PC-9 (cell line): ENCODE data around the gene TOMM22. TPM values are rescaled to one million over a fixed set of nuclear protein-coding genes. Genes with fewer than 3 reads are reported as not detected.

ENCODE experiments used
- BruUV-seq: library from RNA; stranded (reverse); fragments of 400-500 nt; replicated peaks from 2 replicates; lab custom pipeline; 2021; lab: Mats Ljungman, UMichigan
- CTCF ChIA-PET: fragments of 300-600 bp; sonication (Branson Sonifier 250); formaldehyde crosslinking; loops from one replicate; lab custom pipeline; 2022; ENCODE audit warnings: antibody characterized with exemption; lab: Charles Lee
- POLR2A ChIA-PET: fragments of 300-600 bp; sonication (Branson Sonifier 250); formaldehyde crosslinking; loops from one replicate; lab custom pipeline; 2022; ENCODE audit warnings: antibody characterized with exemption; ENCODE audit not compliant: unreplicated experiment; lab: Charles Lee
- DNase-seq, 2 experiments: peaks; one replicate each; pipeline versions ENCODE4 v3.0.0 to v3.0.0-alpha.2; 2015 to 2022; ENCODE audit warnings: mixed read lengths in 1 of 2
- H2AFZ ChIP-seq: fragments of 200-600 bp; sonication (generic); 2 replicates; pipeline ENCODE4 v1.8.1; 2017; ENCODE audit warnings: antibody characterized with exemption
- H3F3A ChIP-seq: fragments of 200-600 bp; sonication (generic); 2 replicates; pipeline ENCODE4 v1.8.1; 2017; ENCODE audit warnings: antibody characterized with exemption, mild to moderate bottlenecking, low read depth; ENCODE audit not compliant: insufficient read depth
- H3K27ac ChIP-seq: fragments of 200-600 bp; sonication (generic); 2 replicates; pipeline ENCODE4 v1.6.1; 2016; ENCODE audit warnings: mixed run types
- H3K27me3 ChIP-seq: fragments of 200-600 bp; sonication (generic); 2 replicates; pipeline ENCODE4 v1.6.1; 2016; ENCODE audit warnings: low read depth, mixed run types; ENCODE audit not compliant: insufficient read depth
- H3K36me3 ChIP-seq: fragments of 200-600 bp; sonication (generic); 2 replicates; pipeline ENCODE4 v1.6.1; 2016; ENCODE audit warnings: low read depth, mixed run types
- H3K4me1 ChIP-seq: fragments of 200-600 bp; sonication (generic); replicated peaks from 2 replicates; pipeline ENCODE4 v1.6.1; 2016; ENCODE audit warnings: mixed run types; ENCODE audit not compliant: insufficient read depth
- H3K4me2 ChIP-seq: fragments of 200-600 bp; sonication (generic); 2 replicates; pipeline ENCODE4 v1.6.1; 2017; ENCODE audit warnings: mixed run types
- H3K4me3 ChIP-seq: fragments of 200-600 bp; sonication (generic); 2 replicates; pipeline ENCODE4 v1.6.1; 2016; ENCODE audit warnings: mixed run types
- H3K79me2 ChIP-seq: fragments of 200-600 bp; sonication (generic); 2 replicates; pipeline ENCODE4 v1.6.1; 2017; ENCODE audit warnings: low read depth, mixed run types
- H3K9me2 ChIP-seq: fragments of 200-600 bp; sonication (generic); 2 replicates; pipeline ENCODE4 v1.8.1; 2017; ENCODE audit warnings: mild to moderate bottlenecking; ENCODE audit not compliant: insufficient read depth
- H3K9me3 ChIP-seq: fragments of 200-600 bp; sonication (generic); 2 replicates; pipeline ENCODE4 v1.8.1; 2016; ENCODE audit warnings: low read depth; ENCODE audit not compliant: insufficient read depth
- H4K20me1 ChIP-seq: fragments of 200-600 bp; sonication (generic); 2 replicates; pipeline ENCODE4 v1.8.1; 2017; ENCODE audit not compliant: insufficient read depth
- CTCF ChIP-seq: fragments of 200-600 bp; sonication (generic); conservative IDR thresholded peaks from 2 replicates; pipeline ENCODE4 v1.6.1; 2017; ENCODE audit warnings: mixed run types, antibody characterized with exemption, mild to moderate bottlenecking, moderate library complexity
- EZH2 ChIP-seq: fragments of 200-600 bp; sonication (generic); IDR thresholded peaks from 2 replicates; pipeline ENCODE4 v1.8.0; 2017; ENCODE audit warnings: antibody characterized with exemption, low read depth
- intact Hi-C: fragments of 100-400 bp; cut with micrococcal nuclease; formaldehyde crosslinking; loops from one replicate; pipeline ENCODE4 v1.10.0; 2022; ENCODE audit not compliant: unreplicated experiment
- total RNA-seq: library from RNA; stranded (reverse); gene quantifications from 2 replicates; pipeline ENCODE4 v1.2.3, GENCODE V29; 2021

TOMM22 gene
- total RNA-seq, 1 experiment from 2014 or later: 120 TPM

- DNase-seq: no peak
- ChIA-PET POLR2A (interaction anchor here (0.6 to 0.7 kb wide), 2 partner anchors 15 to 39 kb away, joined by 3 to 4 read pairs; partner anchors contain the start of gene GTPBP1), CTCF (no interaction called here)
- Histone ChIP-seq H2AFZ (no peak overlapping the region), H3K4me2 (no peak overlapping the region), H3F3A (peaks cover 46% of the 10 kb centered on the region), H3K4me1 (peaks cover 23% of the 10 kb centered on the region), H3K79me2 (peaks cover 51% of the 10 kb centered on the region), H3K27ac (no peak overlapping the region), H3K9me3 (no peaks in the 10 kb centered on the region), H4K20me1 (peaks cover 52% of the 10 kb centered on the region), H3K9me2 (no peaks in the 10 kb centered on the region), H3K27me3 (no peaks in the 10 kb centered on the region), H3K4me3 (no peak overlapping the region), H3K36me3 (peaks cover 62% of the 10 kb centered on the region)
- no TSS peak for BruUV-seq
- intact Hi-C loops: no loop called here
- TF ChIP-seq CTCF: no peak
- TF ChIP-seq EZH2: no peak
These were observed 38.6 kb downstream of the TOMM22 start for GRCh38 chr22:38720350-38720749.

GRCh38 chr22:38721551-38721950 lies 39.8 kb downstream of the TOMM22 start:
- ChIA-PET CTCF (interaction anchor here (0.9 kb wide), 1 partner anchor 39 kb away, joined by 3 read pairs; the partner anchor contains the start of gene TOMM22), POLR2A (interaction anchor here (0.6 kb wide), 1 partner anchor 10 kb away, joined by 3 read pairs; no protein-coding TSS in a partner anchor)
- peaks cover 40% of the 10 kb centered on the region for H4K20me1 ChIP-seq
- TF ChIP-seq EZH2: no peak
- no peak overlapping the region for H3K4me3 ChIP-seq
- no peaks in the 10 kb centered on the region for H3K9me2 ChIP-seq
- H3F3A ChIP-seq: peaks cover 41% of the 10 kb centered on the region
- H3K4me2 ChIP-seq: no peak overlapping the region
- H3K9me3 ChIP-seq: no peaks in the 10 kb centered on the region
- H2AFZ ChIP-seq: no peak overlapping the region
- no TSS peak for BruUV-seq
- H3K36me3 ChIP-seq: peaks cover 61% of the 10 kb centered on the region
- H3K27me3 ChIP-seq: no peaks in the 10 kb centered on the region
- intact Hi-C loops: no loop called here
- peaks cover 40% of the 10 kb centered on the region for H3K79me2 ChIP-seq
- no peak for DNase-seq
- H3K4me1 ChIP-seq: peaks cover 23% of the 10 kb centered on the region
- H3K27ac ChIP-seq: no peak overlapping the region

- BruUV-seq: no TSS peak
- no peak overlapping the region for H3K4me3 ChIP-seq
These were observed 42.4 kb downstream of the TOMM22 start for GRCh38 chr22:38724176-38724575.

More at GRCh38 chr22:38724176-38724575, 42.4 kb downstream of the TOMM22 start:
- peaks cover 30% of the 10 kb centered on the region for H4K20me1 ChIP-seq
- no peaks in the 10 kb centered on the region for H3K27me3 ChIP-seq
- no peak for DNase-seq
- no peak overlapping the region for H2AFZ ChIP-seq
- H3K36me3 ChIP-seq: peaks cover 80% of the 10 kb centered on the region
- H3K9me3 ChIP-seq: no peaks in the 10 kb centered on the region
- no peak overlapping the region for H3K27ac ChIP-seq
- peaks cover 19% of the 10 kb centered on the region for H3F3A ChIP-seq
- intact Hi-C loops: loop anchor here (2.0 kb wide), 1 partner anchor 43 kb away; no protein-coding TSS in a partner anchor
- CTCF ChIA-PET: interaction anchor here (0.6 to 1.3 kb wide), 5 partner anchors 10 to 27 kb away, joined by 3 to 8 read pairs (median 3); no protein-coding TSS in a partner anchor
- peaks cover 3% of the 10 kb centered on the region for H3K4me1 ChIP-seq
- no peaks in the 10 kb centered on the region for H3K9me2 ChIP-seq
- POLR2A ChIA-PET: no interaction called here
- TF ChIP-seq CTCF: no peak
- TF ChIP-seq EZH2: no peak
- H3K4me2 ChIP-seq: no peak overlapping the region
- peaks cover 29% of the 10 kb centered on the region for H3K79me2 ChIP-seq
